ENCODE data around the gene THSD4. TPM values are rescaled to one million over a fixed set of nuclear protein-coding genes. Genes with fewer than 3 reads are reported as not detected.

THSD4 gene
- total and polyA plus RNA-seq, 2 of the 8 experiments (the other 6 are each of a cell fraction or from before 2014, with no cell fraction given): 2.5 to 6.2 TPM

- TF ChIP-seq RFX5 (IDR thresholded peaks at IDR 0.05; ENCODE audit: borderline replicate concordance, low read depth, low read length) (no peak), EZH2 (IDR thresholded peaks at IDR 0.05; ENCODE audit: low read depth, low read length, severe bottlenecking) (no peak), SP2 (IDR thresholded peaks at IDR 0.05; ENCODE audit: low read length) (no peak), HDAC2 (IDR thresholded peaks at IDR 0.05; ENCODE audit: borderline replicate concordance in 1 of 2, low read depth in 2 of 2, low read length in 2 of 2) (no peak), PHF8 (conservative IDR thresholded peaks at IDR 0.05; ENCODE audit: low read depth, low read length) (no peak), SUZ12 (IDR thresholded peaks at IDR 0.05; ENCODE audit: low read length) (no peak), JUND (IDR thresholded peaks at IDR 0.05; ENCODE audit: low read length) (no peak), CBX5 (IDR thresholded peaks at IDR 0.05; ENCODE audit: low read depth, low read length) (no peak)
- no peak overlapping the region for H3K4me3 ChIP-seq (ENCODE audit: extremely low read depth in 1 of 4, insufficient read depth in 2 of 4, low read depth in 3 of 4, low read length in 4 of 4)
- no peak overlapping the region for H2BK12ac ChIP-seq (ENCODE audit: low read depth, low read length)
- no peak overlapping the region for H2AFZ ChIP-seq (ENCODE audit: low read length)
- H2BK5ac ChIP-seq (ENCODE audit: low read depth, low read length): no peak overlapping the region
- no peaks in the 10 kb centered on the region for H3K27me3 ChIP-seq (replicated peaks in 1 of 4; ENCODE audit: control insufficient read depth in 3 of 4, extremely low read depth in 1 of 4, insufficient read depth in 3 of 4, low read length in 3 of 4)
- H3K14ac ChIP-seq (ENCODE audit: insufficient read length): no peak overlapping the region
- ChIA-PET POLR2A (ENCODE audit: partially characterized antibody) (interaction anchor here (0.8 kb wide), 1 partner anchor 10 kb away, joined by 3 read pairs; no protein-coding TSS in a partner anchor), CTCF (ENCODE audit: partially characterized antibody) (interaction anchor here (1.6 to 2.1 kb wide), 2 partner anchors 8 to 19 kb away, joined by 5 to 12 read pairs; no protein-coding TSS in a partner anchor)
- H3K9me3 ChIP-seq (ENCODE audit: insufficient read depth in 2 of 2, low read depth in 1 of 2, low read length in 1 of 2): no peaks in the 10 kb centered on the region
- H2BK15ac ChIP-seq (ENCODE audit: low read length): no peak overlapping the region
- no peak overlapping the region for H2BK120ac ChIP-seq (replicated peaks; ENCODE audit: low read depth, low read length)
- DNase-seq (ENCODE audit: low read depth in 1 of 2, low spot score in 2 of 2): no peak
- no peaks in the 10 kb centered on the region for H3K23me2 ChIP-seq (ENCODE audit: low read depth, low read length)
- FAIRE-seq: no peak
- no peak overlapping the region for H3K56ac ChIP-seq (replicated peaks; ENCODE audit: insufficient read length, low read depth, low read length)
- no peaks in the 10 kb centered on the region for H3K79me1 ChIP-seq (ENCODE audit: low read depth, low read length)
- H2BK20ac ChIP-seq (ENCODE audit: low read length): no peak overlapping the region
- no peaks in the 10 kb centered on the region for H3K79me2 ChIP-seq (ENCODE audit: control insufficient read depth in 1 of 2, insufficient read depth in 2 of 2, low read length in 2 of 2)
- no peaks in the 10 kb centered on the region for H4K20me1 ChIP-seq (replicated peaks in 1 of 2; ENCODE audit: control insufficient read depth in 1 of 2, insufficient read depth in 2 of 2, low read length in 2 of 2)
- H3K4me2 ChIP-seq (ENCODE audit: insufficient read depth in 1 of 2, low read depth in 2 of 2, low read length in 2 of 2): no peak overlapping the region
- H4K5ac ChIP-seq (ENCODE audit: insufficient read length, low read depth, low read length): no peak overlapping the region
- H3K18ac ChIP-seq (ENCODE audit: extremely low read depth, low read length): no peak overlapping the region
- H3K27ac ChIP-seq (ENCODE audit: low read depth, low read length): no peak overlapping the region
- H3K9ac ChIP-seq (replicated peaks in 1 of 4; ENCODE audit: extremely low read depth in 1 of 4, low read depth in 3 of 4, low read length in 3 of 4): no peak overlapping the region
- H3K36me3 ChIP-seq (ENCODE audit: control insufficient read depth in 2 of 4, insufficient read depth in 4 of 4, low read length in 3 of 4): no peaks in the 10 kb centered on the region
- H2AK5ac ChIP-seq (ENCODE audit: low read depth, low read length): no peak overlapping the region
- no peak overlapping the region for H4K91ac ChIP-seq (replicated peaks; ENCODE audit: insufficient read length, low read length)
- no peak overlapping the region for H3K4ac ChIP-seq (replicated peaks; ENCODE audit: insufficient read length, low read depth, low read length)
- 87% methylated on average over 3 of the region's 3 CpGs; no CpG with 5 or more reads in 1 of the 2 experiments for WGBS, 2 experiments (ENCODE audit: extremely low coverage in 1 of 2, insufficient coverage in 1 of 2, insufficient read length in 1 of 2, insufficient replicate concordance in 2 of 2, low coverage in 1 of 2, low lambda C conversion rate in 2 of 2, missing lambda C conversion rate in 1 of 2)
- no peak overlapping the region for H4K8ac ChIP-seq (ENCODE audit: extremely low read depth, insufficient read depth, low read length)
- peaks cover 0 to 4% (median 2%) of the 10 kb centered on the region in 4 experiments; a peak in 2 of 7 replicates for H3K4me1 ChIP-seq (replicated peaks in 1 of 4; ENCODE audit: control insufficient read depth in 3 of 4, insufficient read depth in 4 of 4, low read length in 3 of 4)
- H3K23ac ChIP-seq (ENCODE audit: insufficient read length): no peak overlapping the region
These were observed 310.1 kb downstream of the THSD4 start for GRCh38 chr15:71425388-71425787.

All from H1 (cell line).